Fibroblast of lung (primary cell): ENCODE results near the gene KIAA0319L. TPM values are rescaled to one million over a fixed set of nuclear protein-coding genes. Genes with fewer than 3 reads are reported as not detected.

Experiments used
- DNase-seq, 2 donors: peaks; one replicate each; pipeline versions ENCODE4 v3.0.0 to v3.0.0-alpha.2; 2010; ENCODE audit warnings: low read depth in 2 of 2
- H2AFZ ChIP-seq: 2 replicates; pipeline ENCODE4 v1.5.1; 2012; ENCODE audit warnings: low read length, control low read depth, inconsistent platforms
- H3K27ac ChIP-seq: 2 replicates; pipeline ENCODE4 v1.5.1; 2011; ENCODE audit warnings: low read length, control low read depth; ENCODE audit not compliant: insufficient read depth
- H3K27me3 ChIP-seq: 2 replicates; pipeline ENCODE4 v1.5.1; 2011; ENCODE audit warnings: mild to moderate bottlenecking, low read length; ENCODE audit not compliant: control insufficient read depth, insufficient read depth
- H3K36me3 ChIP-seq: 2 replicates; pipeline ENCODE4 v1.5.1; 2011; ENCODE audit warnings: low read length; ENCODE audit not compliant: control insufficient read depth, insufficient read depth
- H3K4me1 ChIP-seq: 2 replicates; pipeline ENCODE4 v1.5.1; 2011; ENCODE audit warnings: low read length; ENCODE audit not compliant: control insufficient read depth, insufficient read depth; ENCODE audit errors: extremely low read depth
- H3K4me2 ChIP-seq: 2 replicates; pipeline ENCODE4 v1.5.1; 2011; ENCODE audit warnings: low read length, control low read depth; ENCODE audit not compliant: insufficient read depth; ENCODE audit errors: extremely low read depth
- H3K4me3 ChIP-seq, 4 experiments: fragments of 200-600 bp in 1 of 4; sonication (generic) in 1 of 4; replicated peaks in 1 of 4; 2 replicates each; pipeline ENCODE4 v1.5.1; 2011 to 2016; ENCODE audit warnings: low read length in 4 of 4, low read depth in 3 of 4, mild to moderate bottlenecking in 3 of 4, control low read depth in 2 of 4, inconsistent platforms in 1 of 4, mixed read lengths in 1 of 4; ENCODE audit not compliant: insufficient read depth in 1 of 4; ENCODE audit errors: control extremely low read depth in 1 of 4
- H3K79me2 ChIP-seq: 2 replicates; pipeline ENCODE4 v1.5.1; 2012; ENCODE audit warnings: mild to moderate bottlenecking, low read length, inconsistent platforms; ENCODE audit not compliant: control insufficient read depth, insufficient read depth
- H3K9ac ChIP-seq: 2 replicates; pipeline ENCODE4 v1.5.1; 2011; ENCODE audit warnings: mild to moderate bottlenecking, low read length, control low read depth; ENCODE audit not compliant: insufficient read depth
- H3K9me3 ChIP-seq: 2 replicates; pipeline ENCODE4 v1.5.1; 2012; ENCODE audit warnings: low read depth, low read length; ENCODE audit not compliant: control insufficient read depth, insufficient read depth
- H4K20me1 ChIP-seq: 2 replicates; pipeline ENCODE4 v1.5.1; 2011; ENCODE audit warnings: low read length; ENCODE audit not compliant: control insufficient read depth, insufficient read depth; ENCODE audit errors: extremely low read depth
- EZH2 ChIP-seq: IDR thresholded peaks from 2 replicates; pipeline ENCODE4 v1.5.1; 2012; ENCODE audit warnings: low read length, control low read depth, mild to moderate bottlenecking; ENCODE audit errors: missing control alignments
- polyA plus RNA-seq, 2 donors: library from polyadenylated mRNA; depleted of rRNA in 1 of 2; stranded (reverse) in 1 of 2; unstranded in 1 of 2; fragments of >200 nt; gene quantifications; 2 replicates each; pipeline ENCODE4 v1.2.1, GENCODE V29; 2011 to 2012; ENCODE audit warnings: missing spikeins in 1 of 2
- total RNA-seq: library from RNA; depleted of rRNA; stranded (reverse); fragments of >200 nt; gene quantifications from 2 replicates; pipeline ENCODE4 v1.2.1, GENCODE V29; 2014
- TF ChIP-seq, protein P1 (sequence below), 2 donors: IDR thresholded peaks in 1 of 2; conservative IDR thresholded peaks in 1 of 2; 1 replicate in 1 of 2; 2 replicates in 1 of 2; pipeline ENCODE4 v1.5.1; 2011 to 2012; ENCODE audit warnings: low read length in 2 of 2, control low read depth in 1 of 2, inconsistent platforms in 1 of 2, low read depth in 1 of 2, mild to moderate bottlenecking in 1 of 2

KIAA0319L gene
- total and polyA plus RNA-seq, 2 donors (not counting 1 experiment from before 2014, with no cell fraction given), result 65.4 to 66.1 TPM

DNA sequence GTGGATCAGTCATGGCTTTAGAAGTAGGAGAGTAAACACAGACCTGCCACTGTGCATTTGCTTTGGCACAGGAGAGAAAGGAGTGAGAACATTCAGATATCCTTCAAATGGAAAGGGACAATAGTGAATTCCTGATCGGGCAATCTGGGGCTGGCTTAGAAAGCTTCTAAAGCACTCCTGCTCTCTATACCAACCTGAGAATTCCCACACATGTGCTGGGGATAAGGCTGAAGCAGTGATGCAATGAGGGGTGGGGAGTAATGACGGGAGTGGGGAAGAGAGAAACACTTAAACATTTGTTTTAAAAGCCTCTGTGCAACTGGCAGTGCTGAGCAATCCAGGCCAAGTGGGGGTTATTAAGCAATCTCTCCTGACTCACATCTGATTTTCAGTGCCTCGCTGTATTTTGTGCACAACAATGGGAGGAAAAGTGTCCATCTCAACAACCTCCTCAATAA, 108.8 kb downstream of the KIAA0319L start:
- Histone ChIP-seq H3K79me2 (no peaks in the 10 kb centered on the region), H3K27ac (peak overlapping the region; percentile 80), H3K9me3 (no peaks in the 10 kb centered on the region), H3K9ac (peak overlapping the region; percentile 20), H3K4me2 (peak overlapping the region; percentile 55), H3K4me1 (peaks cover 32% of the 10 kb centered on the region), H2AFZ (no peak overlapping the region), H3K4me3 (peak overlapping the region in 1 of 4 experiments; percentile 37), H3K27me3 (no peaks in the 10 kb centered on the region), H3K36me3 (peaks cover under 1% of the 10 kb centered on the region), H4K20me1 (no peaks in the 10 kb centered on the region)
- TF ChIP-seq, protein P1, sequence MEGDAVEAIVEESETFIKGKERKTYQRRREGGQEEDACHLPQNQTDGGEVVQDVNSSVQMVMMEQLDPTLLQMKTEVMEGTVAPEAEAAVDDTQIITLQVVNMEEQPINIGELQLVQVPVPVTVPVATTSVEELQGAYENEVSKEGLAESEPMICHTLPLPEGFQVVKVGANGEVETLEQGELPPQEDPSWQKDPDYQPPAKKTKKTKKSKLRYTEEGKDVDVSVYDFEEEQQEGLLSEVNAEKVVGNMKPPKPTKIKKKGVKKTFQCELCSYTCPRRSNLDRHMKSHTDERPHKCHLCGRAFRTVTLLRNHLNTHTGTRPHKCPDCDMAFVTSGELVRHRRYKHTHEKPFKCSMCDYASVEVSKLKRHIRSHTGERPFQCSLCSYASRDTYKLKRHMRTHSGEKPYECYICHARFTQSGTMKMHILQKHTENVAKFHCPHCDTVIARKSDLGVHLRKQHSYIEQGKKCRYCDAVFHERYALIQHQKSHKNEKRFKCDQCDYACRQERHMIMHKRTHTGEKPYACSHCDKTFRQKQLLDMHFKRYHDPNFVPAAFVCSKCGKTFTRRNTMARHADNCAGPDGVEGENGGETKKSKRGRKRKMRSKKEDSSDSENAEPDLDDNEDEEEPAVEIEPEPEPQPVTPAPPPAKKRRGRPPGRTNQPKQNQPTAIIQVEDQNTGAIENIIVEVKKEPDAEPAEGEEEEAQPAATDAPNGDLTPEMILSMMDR (conservative IDR thresholded peaks at IDR 0.05 in 1 of 2, IDR thresholded peaks at IDR 0.05 in 1 of 2; ENCODE audit: low read depth in 1 of 2, low read length in 2 of 2), result no peak
- TF ChIP-seq EZH2, result no peak
- DNase-seq, result peak; percentile 94 to 99

DNA sequence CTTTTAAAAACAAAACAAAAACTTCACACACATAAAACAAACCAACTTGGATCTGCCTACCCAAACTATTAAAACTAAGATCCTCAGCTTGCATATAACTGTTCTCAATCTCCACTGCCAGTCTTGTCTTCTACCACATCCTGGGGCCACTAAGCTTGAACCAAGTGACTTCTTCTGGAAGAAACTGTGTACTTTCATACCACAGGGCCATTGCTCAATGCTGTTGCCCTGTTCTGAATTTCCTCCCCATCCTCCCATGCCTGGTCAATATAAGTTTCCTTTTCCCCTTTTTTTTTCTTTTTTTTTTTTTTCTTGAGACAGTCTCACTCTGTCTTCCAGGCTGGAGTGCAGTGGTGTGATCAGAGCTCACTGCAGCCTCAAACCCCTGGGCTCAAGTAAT, 109.9 kb downstream of the KIAA0319L start:
- TF ChIP-seq, protein P1 (conservative IDR thresholded peaks at IDR 0.05 in 1 of 2, IDR thresholded peaks at IDR 0.05 in 1 of 2; ENCODE audit: low read depth in 1 of 2, low read length in 2 of 2), result no peak
- no peak for TF ChIP-seq EZH2
- Histone ChIP-seq H3K4me3 (no peak overlapping the region), H3K36me3 (peaks cover 5% of the 10 kb centered on the region), H3K27me3 (no peaks in the 10 kb centered on the region), H2AFZ (no peak overlapping the region), H3K9me3 (no peaks in the 10 kb centered on the region), H3K4me1 (peaks cover 32% of the 10 kb centered on the region), H4K20me1 (no peaks in the 10 kb centered on the region), H3K27ac (no peak overlapping the region), H3K79me2 (no peaks in the 10 kb centered on the region), H3K4me2 (no peak overlapping the region), H3K9ac (no peak overlapping the region)
- peak in 1 of 2 donors; percentile 21 for DNase-seq

DNA sequence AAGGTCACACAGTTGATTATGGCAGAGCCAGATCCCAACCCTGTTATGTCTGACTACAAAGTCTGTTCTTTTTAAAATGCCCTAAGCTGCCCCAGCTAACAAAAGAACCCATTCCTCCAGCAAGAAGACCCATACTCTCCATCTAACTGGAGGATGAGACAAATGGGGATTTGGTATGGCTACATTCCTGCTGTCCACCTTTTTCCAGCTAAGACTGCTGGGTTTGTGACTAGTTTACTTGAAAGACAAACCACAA, 112.8 kb downstream of the KIAA0319L start:
- peaks cover 8% of the 10 kb centered on the region for H3K36me3 ChIP-seq
- H3K27me3 ChIP-seq, result no peaks in the 10 kb centered on the region
- DNase-seq, result no peak
- no peak overlapping the region for H2AFZ ChIP-seq
- no peak overlapping the region for H3K27ac ChIP-seq
- TF ChIP-seq EZH2, result no peak
- TF ChIP-seq, protein P1 (conservative IDR thresholded peaks at IDR 0.05 in 1 of 2, IDR thresholded peaks at IDR 0.05 in 1 of 2; ENCODE audit: low read depth in 1 of 2, low read length in 2 of 2), result no peak
- H3K4me2 ChIP-seq, result no peak overlapping the region
- H3K4me3 ChIP-seq, result no peak overlapping the region
- no peaks in the 10 kb centered on the region for H4K20me1 ChIP-seq
- H3K9ac ChIP-seq, result no peak overlapping the region
- H3K79me2 ChIP-seq, result no peaks in the 10 kb centered on the region
- H3K9me3 ChIP-seq, result no peaks in the 10 kb centered on the region
- peaks cover 13% of the 10 kb centered on the region for H3K4me1 ChIP-seq
